ENCODE data around the gene GDF10. TPM values are rescaled to one million over a fixed set of nuclear protein-coding genes. Genes with fewer than 3 reads are reported as not detected.

The GDF10 gene
- total and polyA plus RNA-seq, 2 of the 13 experiments (the other 11 are each of a cell fraction or from before 2014, with no cell fraction given): 0.03 TPM; not detected in 1

GRCh38 chr10:47311932-47312662, 12.1 kb downstream of the GDF10 start (continued):
- TF ChIP-seq MAFF (IDR thresholded peaks at IDR 0.05; ENCODE audit: low read depth, low read length) (peak; percentile 49), HINFP (CRISPR knock-in tag; IDR thresholded peaks at IDR 0.05; ENCODE audit: low read depth) (no peak), ZNF747 (CRISPR knock-in tag; IDR thresholded peaks at IDR 0.05; ENCODE audit: borderline replicate concordance) (no peak), ATAD3A (CRISPR knock-in tag; IDR thresholded peaks at IDR 0.05) (no peak), SAFB2 (CRISPR knock-in tag; IDR thresholded peaks at IDR 0.05; ENCODE audit: borderline replicate concordance, low read depth) (no peak), CENPBD1 (CRISPR knock-in tag; IDR thresholded peaks at IDR 0.05; ENCODE audit: borderline replicate concordance, low read depth) (no peak), ZNF878 (CRISPR knock-in tag; IDR thresholded peaks at IDR 0.05) (no peak), MXD1 (CRISPR knock-in tag; IDR thresholded peaks at IDR 0.05) (no peak), ARNTL (CRISPR knock-in tag; IDR thresholded peaks at IDR 0.05) (no peak), NONO (IDR thresholded peaks at IDR 0.05) (no peak), NONO (CRISPR knock-in tag; conservative IDR thresholded peaks at IDR 0.05) (0 out of 2 replicates have a peak, but pooled peaks have one; percentile 29), TEAD3 (CRISPR knock-in tag; optimal IDR thresholded peaks at IDR 0.05; ENCODE audit: borderline replicate concordance) (peak; percentile 47), HIC2 (CRISPR knock-in tag; IDR thresholded peaks at IDR 0.05; ENCODE audit: low read depth) (peak; percentile 41; the same call in 1 of the 2 replicates), ZNF224 (CRISPR knock-in tag; IDR thresholded peaks at IDR 0.05) (no peak), KLF12 (CRISPR knock-in tag; IDR thresholded peaks at IDR 0.05; ENCODE audit: borderline replicate concordance) (no peak), ATF3 (CRISPR knock-in tag; IDR thresholded peaks at IDR 0.05) (no peak), DZIP1 (CRISPR knock-in tag; IDR thresholded peaks at IDR 0.05) (no peak), IRF2 (CRISPR knock-in tag; IDR thresholded peaks at IDR 0.05) (0 out of 2 replicates have a peak, but pooled peaks have one; percentile 16)

All from HepG2 (cell line).